ENCODE measurements around the gene BIRC6. TPM values are rescaled to one million over a fixed set of nuclear protein-coding genes. Genes with fewer than 3 reads are reported as not detected.
"Not testable (repeated sequence)": the region's sequence is repeated elsewhere in the genome, so short reads cannot be mapped to it uniquely, and the experiment has no call there.

Gene BIRC6
- total RNA-seq (ENCODE audit: low replicate concordance), result 102 and 133 TPM in 2 replicates

- no peak for TF ChIP-seq CTCF (IDR thresholded peaks at IDR 0.05; ENCODE audit: insufficient read depth, low read length)
- DNase-seq (ENCODE audit: low read depth), result peak; percentile 94
- peak within 1 kb of the TSS; percentile 93 for H3K4me3 ChIP-seq (ENCODE audit: low read depth, low read length)
These were observed at the start of gene BIRC6 for GRCh38 chr2:32356681-32357317. BIRC6 (plus strand) TSS chr2:32357023; CDS start chr2:32357162, 139 bp downstream.

- no peak for DNase-seq (ENCODE audit: low read depth)
- H3K4me3 ChIP-seq (ENCODE audit: low read depth, low read length), result no peak overlapping the region
- TF ChIP-seq CTCF (IDR thresholded peaks at IDR 0.05; ENCODE audit: insufficient read depth, low read length), result no peak
These were observed 46.2 kb upstream of the BIRC6 start for GRCh38 chr2:32310577-32310976.

GRCh38 chr2:32314886-32315285, 41.9 kb upstream of the BIRC6 start:
- TF ChIP-seq CTCF (IDR thresholded peaks at IDR 0.05; ENCODE audit: insufficient read depth, low read length), result no peak
- no peak overlapping the region for H3K4me3 ChIP-seq (ENCODE audit: low read depth, low read length)
- no peak for DNase-seq (ENCODE audit: low read depth)

- not testable (repeated sequence) for DNase-seq (ENCODE audit: low read depth)
These were observed 28.1 kb upstream of the BIRC6 start for GRCh38 chr2:32328679-32329078.

GRCh38 chr2:32329180-32329980, 27.4 kb upstream of the BIRC6 start:
- not testable (repeated sequence) for H3K4me3 ChIP-seq (ENCODE audit: low read depth, low read length); DNase-seq (ENCODE audit: low read depth)

More at GRCh38 chr2:32328679-32329078, 28.1 kb upstream of the BIRC6 start:
- not testable (repeated sequence) for H3K4me3 ChIP-seq (ENCODE audit: low read depth, low read length)

GRCh38 chr2:32330136-32330535, 26.7 kb upstream of the BIRC6 start:
- no peak overlapping the region for H3K4me3 ChIP-seq (ENCODE audit: low read depth, low read length)
- no peak for TF ChIP-seq CTCF (IDR thresholded peaks at IDR 0.05; ENCODE audit: insufficient read depth, low read length)
- DNase-seq (ENCODE audit: low read depth), result peak; percentile 70

- no peak overlapping the region for H3K4me3 ChIP-seq (ENCODE audit: low read depth, low read length)
- TF ChIP-seq CTCF (IDR thresholded peaks at IDR 0.05; ENCODE audit: insufficient read depth, low read length), result no peak
- DNase-seq (ENCODE audit: low read depth), result peak; percentile 22
These were observed 14.0 kb upstream of the BIRC6 start for GRCh38 chr2:32342801-32343200.

GRCh38 chr2:32350797-32351196, 6.0 kb upstream of the BIRC6 start:
- not testable (repeated sequence) for H3K4me3 ChIP-seq (ENCODE audit: low read depth, low read length); DNase-seq (ENCODE audit: low read depth)
